ENCODE measurements around the gene ACSS1. TPM values are rescaled to one million over a fixed set of nuclear protein-coding genes. Genes with fewer than 3 reads are reported as not detected.

Gene ACSS1
- total and polyA plus RNA-seq, 2 experiments from 2014 or later = 1.3 to 4.1 TPM

- DNase-seq (ENCODE audit: low spot score) (no peak), ATAC-seq (no peak)
- no peaks in the 10 kb centered on the region for H3K79me2 ChIP-seq (replicated peaks; ENCODE audit: insufficient read depth)
- H2AFZ ChIP-seq = no peak overlapping the region
- no peaks in the 10 kb centered on the region for H4K20me1 ChIP-seq (replicated peaks; ENCODE audit: insufficient read depth)
- H3K4me1 ChIP-seq (ENCODE audit: insufficient read depth) = no peaks in the 10 kb centered on the region
- H3K27me3 ChIP-seq (ENCODE audit: insufficient read depth) = no peaks in the 10 kb centered on the region
- Mint-ChIP-seq H3K36me3 (ENCODE audit: low read depth) (no peaks in the 10 kb centered on the region), H3K27me3 (ENCODE audit: insufficient read depth, low read depth, poor library complexity) (peaks cover 16% of the 10 kb centered on the region), H3K4me1 (peaks cover 10% of the 10 kb centered on the region), H3K9me3 (no peaks in the 10 kb centered on the region; the same call in 2 of the 3 replicates), H3K4me3 (no peak overlapping the region), H3K27ac (no peak overlapping the region)
- TF ChIP-seq EZH2phosphoT487 (IDR thresholded peaks at IDR 0.05; ENCODE audit: unreplicated experiment) = no peak
- TF ChIP-seq POLR2AphosphoS5 (IDR thresholded peaks at IDR 0.05; ENCODE audit: low read depth) = no peak
- no peak for TF ChIP-seq ZNF462 (CRISPR knock-in tag; IDR thresholded peaks at IDR 0.05)
- H3K9me2 ChIP-seq (ENCODE audit: insufficient read depth) = 0 out of 2 replicates have a peak, but pooled peaks cover 15% of the 10 kb centered on the region
- no peaks in the 10 kb centered on the region for H3F3A ChIP-seq (replicated peaks; ENCODE audit: low read depth)
- no peaks in the 10 kb centered on the region for H3K36me3 ChIP-seq (ENCODE audit: insufficient read depth)
- H3K27ac ChIP-seq (ENCODE audit: low read depth) = no peak overlapping the region
- no peak overlapping the region for H3K4me2 ChIP-seq
- H3K4me3 ChIP-seq = no peak overlapping the region
These were observed 35.3 kb downstream of the ACSS1 start for GRCh38 chr20:25022680-25023079.

GRCh38 chr20:25021336-25021735, 36.6 kb downstream of the ACSS1 start:
- no peaks in the 10 kb centered on the region for H3K27me3 ChIP-seq (ENCODE audit: insufficient read depth)
- H3K4me3 Mint-ChIP-seq = no peak overlapping the region

More at GRCh38 chr20:25021336-25021735, 36.6 kb downstream of the ACSS1 start:
- no peaks in the 10 kb centered on the region for H4K20me1 ChIP-seq (replicated peaks; ENCODE audit: insufficient read depth)
- peaks cover 16% of the 10 kb centered on the region for H3K27me3 Mint-ChIP-seq (ENCODE audit: insufficient read depth, low read depth, poor library complexity)
- DNase-seq (ENCODE audit: low spot score) = no peak
- ATAC-seq = no peak
- TF ChIP-seq REST (IDR thresholded peaks at IDR 0.05; ENCODE audit: unreplicated experiment) = no peak
- no peak for TF ChIP-seq CREB1 (CRISPR knock-in tag; IDR thresholded peaks at IDR 0.05; ENCODE audit: low read depth)
- no peak for TF ChIP-seq ZNF114 (CRISPR knock-in tag; IDR thresholded peaks at IDR 0.05)
- no peaks in the 10 kb centered on the region for H3K79me2 ChIP-seq (replicated peaks; ENCODE audit: insufficient read depth)
- H3K9me3 Mint-ChIP-seq = no peaks in the 10 kb centered on the region; the same call in 2 of the 3 replicates
- no peaks in the 10 kb centered on the region for H3K36me3 Mint-ChIP-seq (ENCODE audit: low read depth)
- no peaks in the 10 kb centered on the region; the same call in 1 of the 2 replicates for H3K4me1 ChIP-seq (ENCODE audit: insufficient read depth)
- no peaks in the 10 kb centered on the region for H3K36me3 ChIP-seq (ENCODE audit: insufficient read depth)
- H3K4me1 Mint-ChIP-seq = peaks cover 23% of the 10 kb centered on the region
- H3F3A ChIP-seq (replicated peaks; ENCODE audit: low read depth) = no peaks in the 10 kb centered on the region
- H2AFZ ChIP-seq = no peak overlapping the region
- 0 out of 2 replicates have a peak, but pooled peaks cover 15% of the 10 kb centered on the region for H3K9me2 ChIP-seq (ENCODE audit: insufficient read depth)
- H3K4me3 ChIP-seq = no peak overlapping the region
- no peak overlapping the region for H3K27ac Mint-ChIP-seq
- no peak overlapping the region for H3K27ac ChIP-seq (ENCODE audit: low read depth)
- no peak overlapping the region for H3K4me2 ChIP-seq
